Tibial nerve (tissue), 4 donors: ENCODE measurements around the gene DIPK2A.

Source experiments
- CTCF ChIP-seq, 5 experiments: fragments of 200-600 bp in 3 of 5; fragments of 450-650 bp in 2 of 5; sonication (generic) in 3 of 5; IDR thresholded peaks; one replicate each; pipeline ENCODE4 v1.5.1; 2016 to 2019; ENCODE audit warnings: antibody characterized with exemption in 5 of 5, mild to moderate bottlenecking in 3 of 5, moderate library complexity in 2 of 5
- EP300 ChIP-seq, 2 donors: sonication (generic); formaldehyde crosslinking; IDR thresholded peaks; one replicate each; pipeline ENCODE4 v1.6.1; 2017; ENCODE audit warnings: antibody characterized with exemption in 2 of 2, mild to moderate bottlenecking in 1 of 2
- POLR2A ChIP-seq, 2 donors: fragments of 450-650 bp; IDR thresholded peaks; one replicate each; pipeline ENCODE4 v1.6.1; 2017; ENCODE audit warnings: antibody characterized with exemption in 2 of 2, mild to moderate bottlenecking in 2 of 2, moderate library complexity in 2 of 2

GRCh38 chr3:143963946-143964345 is 7.7 kb upstream of the DIPK2A start:
- TF ChIP-seq POLR2A (IDR thresholded peaks at IDR 0.05) (no peak), CTCF (IDR thresholded peaks at IDR 0.05) (no peak), EP300 (IDR thresholded peaks at IDR 0.05) (no peak)
